ENCODE data around the gene PTTG1IP2. TPM values are rescaled to one million over a fixed set of nuclear protein-coding genes. Genes with fewer than 3 reads are reported as not detected.

Gene PTTG1IP2
- total and polyA plus RNA-seq, 9 of the 15 experiments (the other 6 are each of a cell fraction or from before 2014, with no cell fraction given) = not detected

- POLR2A ChIA-PET = no interaction called here
- no TSS peak for BruUV-seq (replicated peaks)
- Histone ChIP-seq H3K27ac (ENCODE audit: extremely low read depth, low read depth, low read length) (no peak overlapping the region), H3K36me3 (ENCODE audit: control insufficient read depth, insufficient read depth, low read length) (no peaks in the 10 kb centered on the region), H3K9me3 (replicated peaks; ENCODE audit: control insufficient read depth, insufficient read depth, low read depth, low read length) (no peaks in the 10 kb centered on the region), H3K9ac (ENCODE audit: insufficient read depth in 1 of 2, low read depth in 2 of 2, low read length in 2 of 2) (no peak overlapping the region), H3K4me2 (ENCODE audit: insufficient read depth, low read length) (no peak overlapping the region), H3K27me3 (ENCODE audit: control insufficient read depth in 2 of 2, insufficient read depth in 2 of 2, low read length in 2 of 2) (no peaks in the 10 kb centered on the region), H3K4me3 (no peak overlapping the region), H4K20me1 (replicated peaks; ENCODE audit: control insufficient read depth, insufficient read depth, low read length) (no peaks in the 10 kb centered on the region), H3K9me1 (ENCODE audit: control insufficient read depth, insufficient read depth, low read length) (no peaks in the 10 kb centered on the region), H3K4me1 (replicated peaks in 1 of 2; ENCODE audit: control insufficient read depth in 2 of 2, insufficient read depth in 2 of 2, low read length in 2 of 2) (no peaks in the 10 kb centered on the region), H3K79me2 (ENCODE audit: control insufficient read depth, insufficient read depth, low read length) (no peaks in the 10 kb centered on the region), H2AFZ (ENCODE audit: low read depth, low read length) (no peak overlapping the region)
- intact Hi-C loops (cut with micrococcal nuclease) = no loop called here
- ATAC-seq (no peak), FAIRE-seq (no peak), DNase-seq (ENCODE audit: extremely low read depth in 1 of 4, low spot score in 3 of 4) (no peak)
- in situ Hi-C loops (cut with MboI) = no loop called here
- WGBS (ENCODE audit: insufficient coverage, low coverage, missing lambda C conversion rate) = 0% methylated on average over 7 of the region's 7 CpGs
- no peak for TF ChIP-seq ZNF518B (CRISPR knock-in tag; IDR thresholded peaks at IDR 0.05)
- no peak for TF ChIP-seq ARID1B (IDR thresholded peaks at IDR 0.05)
- no peak for TF ChIP-seq POU5F1 (IDR thresholded peaks at IDR 0.05; ENCODE audit: borderline replicate concordance, low read depth, low read length, partially characterized antibody)
- no peak for TF ChIP-seq NR2C2 (CRISPR knock-in tag; IDR thresholded peaks at IDR 0.05)
- no peak for TF ChIP-seq NR2C2 (tag; IDR thresholded peaks at IDR 0.05)
- no peak for TF ChIP-seq ZNF224 (CRISPR knock-in tag; IDR thresholded peaks at IDR 0.05)
- CTCF ChIA-PET (ENCODE audit: low intra/inter-chr PET ratio) = no interaction called here
Observed at GRCh38 chr7:90532231-90532929, 62.9 kb downstream of the PTTG1IP2 start.
